SU-DHL-6 (cell line): ENCODE results near the gene ERBB4.

ENCODE experiments used
- H2AFZ ChIP-seq: fragments of 200-600 bp; sonication (generic); 2 replicates; pipeline ENCODE4 v1.6.1; 2014; ENCODE audit warnings: low read depth, mild to moderate bottlenecking, moderate library complexity, mixed read lengths, antibody characterized with exemption, low read length; ENCODE audit not compliant: severe bottlenecking
- H3F3A ChIP-seq: fragments of 200-600 bp; shearing (Covaris generic); 2 replicates; pipeline ENCODE4 v1.6.0; 2016; ENCODE audit warnings: antibody characterized with exemption, mild to moderate bottlenecking; ENCODE audit not compliant: insufficient read depth
- H3K27ac ChIP-seq: fragments of 200-600 bp; sonication (generic); 2 replicates; pipeline ENCODE4 v1.5.1; 2016; ENCODE audit warnings: low read depth, mild to moderate bottlenecking, low read length, moderate library complexity, mixed read lengths
- H3K27me3 ChIP-seq: fragments of 200-600 bp; sonication (generic), shearing (Covaris generic); 2 replicates; pipeline ENCODE4 v1.6.0; 2014; ENCODE audit warnings: mild to moderate bottlenecking, low read length
- H3K36me3 ChIP-seq: fragments of 200-600 bp; sonication (generic); 2 replicates; pipeline ENCODE4 v1.6.1; 2014; ENCODE audit warnings: mild to moderate bottlenecking, low read length, mixed read lengths
- H3K4me2 ChIP-seq: fragments of 300-600, 200-600 bp; shearing (Covaris generic), sonication (generic); 2 replicates; pipeline ENCODE4 v1.6.0; 2014; ENCODE audit warnings: low read length, low read depth, mild to moderate bottlenecking; ENCODE audit not compliant: poor library complexity, severe bottlenecking
- H3K4me3 ChIP-seq: fragments of 200-600 bp; sonication (generic); 2 replicates; pipeline ENCODE4 v1.5.1; 2014; ENCODE audit warnings: antibody characterized with exemption, low read length, mild to moderate bottlenecking, mixed read lengths; ENCODE audit not compliant: insufficient read depth, poor library complexity, severe bottlenecking
- H3K79me2 ChIP-seq: fragments of 200-600 bp; sonication (generic); 2 replicates; pipeline ENCODE4 v1.6.1; 2014; ENCODE audit warnings: mild to moderate bottlenecking, low read length, moderate library complexity; ENCODE audit not compliant: insufficient read depth
- H3K9ac ChIP-seq: fragments of 200-600 bp; sonication (generic); 2 replicates; pipeline ENCODE4 v1.7.0; 2014; ENCODE audit warnings: mild to moderate bottlenecking, low read length
- H3K9me2 ChIP-seq: fragments of 200-600 bp; sonication (generic); replicated peaks from 2 replicates; pipeline ENCODE4 v1.6.1; 2014; ENCODE audit warnings: low read length; ENCODE audit not compliant: insufficient read depth
- H3K9me3 ChIP-seq: fragments of 200-600 bp; sonication (generic); 2 replicates; pipeline ENCODE4 v1.6.1; 2014; ENCODE audit warnings: low read length, mixed read lengths; ENCODE audit not compliant: insufficient read depth
- H4K20me1 ChIP-seq: fragments of 200-600 bp; sonication (generic); 2 replicates; pipeline ENCODE4 v1.6.1; 2014; ENCODE audit warnings: low read depth, mild to moderate bottlenecking, antibody characterized with exemption, low read length, moderate library complexity, mixed read lengths
- CTCF ChIP-seq: fragments of 200-600 bp; sonication (generic); IDR thresholded peaks from one replicate; pipeline ENCODE4 v1.5.1; 2017; ENCODE audit warnings: antibody characterized with exemption, mild to moderate bottlenecking, low read length, moderate library complexity; ENCODE audit not compliant: insufficient read depth, poor library complexity, severe bottlenecking
- EZH2phosphoT487 ChIP-seq: fragments of 200-600 bp; sonication (generic), shearing (Covaris generic); conservative IDR thresholded peaks from 2 replicates; pipeline ENCODE4 v1.6.1; 2018; ENCODE audit warnings: mild to moderate bottlenecking, antibody characterized with exemption, low read length, moderate library complexity, mixed read lengths

Gene ERBB4

GRCh38 chr2:212381428-212382102, 157.0 kb downstream of the ERBB4 start:
- Histone ChIP-seq H4K20me1 (0 out of 2 replicates have a peak, but pooled peaks cover 4% of the 10 kb centered on the region), H3K4me3 (no peak overlapping the region), H3K27me3 (no peaks in the 10 kb centered on the region), H2AFZ (no peak overlapping the region), H3F3A (no peaks in the 10 kb centered on the region), H3K27ac (no peak overlapping the region), H3K9me2 (no peaks in the 10 kb centered on the region), H3K9ac (no peak overlapping the region), H3K79me2 (no peaks in the 10 kb centered on the region), H3K9me3 (no peaks in the 10 kb centered on the region), H3K36me3 (no peaks in the 10 kb centered on the region), H3K4me2 (no peak overlapping the region)
- TF ChIP-seq EZH2phosphoT487 (no peak), CTCF (no peak)

GRCh38 chr2:212379103-212379502, 159.5 kb downstream of the ERBB4 start:
- Histone ChIP-seq H3K9me3 (no peaks in the 10 kb centered on the region), H3K79me2 (no peaks in the 10 kb centered on the region), H3K9ac (no peak overlapping the region), H4K20me1 (0 out of 2 replicates have a peak, but pooled peaks cover 4% of the 10 kb centered on the region), H3K9me2 (no peaks in the 10 kb centered on the region), H3K36me3 (no peaks in the 10 kb centered on the region), H3K27ac (no peak overlapping the region), H2AFZ (no peak overlapping the region), H3K27me3 (no peaks in the 10 kb centered on the region), H3F3A (no peaks in the 10 kb centered on the region), H3K4me3 (no peak overlapping the region), H3K4me2 (no peak overlapping the region)
- TF ChIP-seq CTCF (no peak), EZH2phosphoT487 (no peak)

- H2AFZ ChIP-seq = no peak overlapping the region
- H3K79me2 ChIP-seq = no peaks in the 10 kb centered on the region
- no peaks in the 10 kb centered on the region for H3K36me3 ChIP-seq
- H3K4me3 ChIP-seq = no peak overlapping the region
- no peaks in the 10 kb centered on the region for H3K27me3 ChIP-seq
- no peaks in the 10 kb centered on the region for H3K9me3 ChIP-seq
- H3K27ac ChIP-seq = no peak overlapping the region
- H3K4me2 ChIP-seq = no peak overlapping the region
- no peaks in the 10 kb centered on the region for H3K9me2 ChIP-seq
- H3F3A ChIP-seq = no peaks in the 10 kb centered on the region
- TF ChIP-seq EZH2phosphoT487 (no peak), CTCF (no peak)
- H4K20me1 ChIP-seq = 0 out of 2 replicates have a peak, but pooled peaks cover 3% of the 10 kb centered on the region
- H3K9ac ChIP-seq = no peak overlapping the region
Measured at GRCh38 chr2:212367431-212367830, 171.2 kb downstream of the ERBB4 start.
